Skin epidermis (tissue), 12 donors: Measurements from ENCODE around the gene NCBP1.

Source experiments
- H3K27ac ChIP-seq, 21 experiments: fragments of 200-600 bp; sonication (generic) in 11 of 21; one replicate each; pipeline ENCODE4 v1.5.0; 2020; ENCODE audit warnings: mild to moderate bottlenecking in 3 of 21, inconsistent platforms in 2 of 21, moderate library complexity in 2 of 21
- H3K4me3 ChIP-seq, 7 experiments: fragments of 200-600 bp; sonication (generic) in 2 of 7; one replicate each; pipeline ENCODE4 v1.5.0; 2020; ENCODE audit warnings: inconsistent platforms in 2 of 7, mild to moderate bottlenecking in 2 of 7, moderate library complexity in 1 of 7

NCBP1 gene

GRCh38 chr9:97623946-97624345, 9.7 kb upstream of the NCBP1 start:
- Histone ChIP-seq H3K27ac (no peak overlapping the region), H3K4me3 (no peak overlapping the region)

- Histone ChIP-seq H3K27ac (no peak overlapping the region), H3K4me3 (no peak overlapping the region)
Observed at GRCh38 chr9:97625620-97626019, 8.0 kb upstream of the NCBP1 start.

GRCh38 chr9:97627624-97628023, 6.0 kb upstream of the NCBP1 start:
- H3K4me3 ChIP-seq: no peak overlapping the region
- H3K27ac ChIP-seq: no peak overlapping the region

GRCh38 chr9:97628668-97629067, 5.0 kb upstream of the NCBP1 start:
- H3K27ac ChIP-seq: no peak overlapping the region
- H3K4me3 ChIP-seq: no peak overlapping the region

GRCh38 chr9:97629156-97629555, 4.5 kb upstream of the NCBP1 start:
- Histone ChIP-seq H3K4me3 (no peak overlapping the region), H3K27ac (no peak overlapping the region)

- Histone ChIP-seq H3K4me3 (no peak overlapping the region), H3K27ac (no peak overlapping the region)
Observed at GRCh38 chr9:97630591-97630990, 3.0 kb upstream of the NCBP1 start.

GRCh38 chr9:97632248-97632984, 1.2 kb upstream of the NCBP1 start:
- peak overlapping the region; percentile 64 to 95 (median 89) for H3K4me3 ChIP-seq

GRCh38 chr9:97633859-97634490, 354 bp downstream of the NCBP1 start:
- Histone ChIP-seq H3K4me3 (peak overlapping the region; percentile 64 to 95 (median 89)), H3K27ac (peak overlapping the region; percentile 87 to 99 (median 96))

More at GRCh38 chr9:97632248-97632984, 1.2 kb upstream of the NCBP1 start:
- peak overlapping the region; percentile 87 to 99 (median 96) for H3K27ac ChIP-seq

GRCh38 chr9:97635026-97635425, 1.4 kb downstream of the NCBP1 start:
- Histone ChIP-seq H3K27ac (peak overlapping the region in 1 of 21 experiments; percentile 96), H3K4me3 (peak overlapping the region in 4 of 7 experiments; percentile 64 to 95 (median 86))

GRCh38 chr9:97636903-97637302, 3.3 kb downstream of the NCBP1 start:
- H3K27ac ChIP-seq: no peak overlapping the region
- no peak overlapping the region for H3K4me3 ChIP-seq

- H3K27ac ChIP-seq: no peak overlapping the region
- H3K4me3 ChIP-seq: no peak overlapping the region
Observed at GRCh38 chr9:97638666-97639065, 5.0 kb downstream of the NCBP1 start.

- H3K4me3 ChIP-seq: no peak overlapping the region
- H3K27ac ChIP-seq: no peak overlapping the region
Observed at GRCh38 chr9:97640325-97640724, 6.7 kb downstream of the NCBP1 start.

GRCh38 chr9:97645720-97646119, 12.1 kb downstream of the NCBP1 start:
- Histone ChIP-seq H3K4me3 (no peak overlapping the region), H3K27ac (no peak overlapping the region)

GRCh38 chr9:97647996-97648395, 14.4 kb downstream of the NCBP1 start:
- H3K27ac ChIP-seq: no peak overlapping the region
- no peak overlapping the region for H3K4me3 ChIP-seq

GRCh38 chr9:97651646-97652045, 18.0 kb downstream of the NCBP1 start:
- Histone ChIP-seq H3K27ac (no peak overlapping the region), H3K4me3 (no peak overlapping the region)

- Histone ChIP-seq H3K27ac (no peak overlapping the region), H3K4me3 (no peak overlapping the region)
Observed at GRCh38 chr9:97658707-97659106, 25.1 kb downstream of the NCBP1 start.

GRCh38 chr9:97659771-97660170, 26.1 kb downstream of the NCBP1 start:
- no peak overlapping the region for H3K4me3 ChIP-seq
- peak overlapping the region in 1 of 21 experiments; percentile 1 for H3K27ac ChIP-seq

GRCh38 chr9:97660340-97660739, 26.7 kb downstream of the NCBP1 start:
- Histone ChIP-seq H3K4me3 (no peak overlapping the region), H3K27ac (peak overlapping the region in 1 of 21 experiments; percentile 1)

- H3K4me3 ChIP-seq: no peak overlapping the region
- H3K27ac ChIP-seq: no peak overlapping the region
Observed at GRCh38 chr9:97660847-97661246, 27.2 kb downstream of the NCBP1 start.

GRCh38 chr9:97665742-97666141, 32.1 kb downstream of the NCBP1 start:
- Histone ChIP-seq H3K4me3 (no peak overlapping the region), H3K27ac (no peak overlapping the region)

- H3K27ac ChIP-seq: no peak overlapping the region
- no peak overlapping the region for H3K4me3 ChIP-seq
Observed at GRCh38 chr9:97666907-97667686, 33.5 kb downstream of the NCBP1 start.
